GM12878 (cell line): ENCODE data around the gene UBE2Z. TPM values are rescaled to one million over a fixed set of nuclear protein-coding genes. Genes with fewer than 3 reads are reported as not detected.

Experiments
- BCL11A ChIP-seq: IDR thresholded peaks from 2 replicates; pipeline ENCODE4 v1.6.1; 2011; ENCODE audit warnings: low read depth, low read length
- BMI1 ChIP-seq: fragments of 450-650 bp; IDR thresholded peaks from 2 replicates; pipeline ENCODE4 v1.6.1; 2016; ENCODE audit warnings: mild to moderate bottlenecking, moderate library complexity, borderline replicate concordance
- CBX3 ChIP-seq: fragments of 200-600 bp; sonication (generic); IDR thresholded peaks from 2 replicates; pipeline ENCODE4 v1.6.1; 2016; ENCODE audit warnings: low read depth, borderline replicate concordance
- CEBPB ChIP-seq, 2 experiments: fragments of 150-350 bp in 1 of 2; IDR thresholded peaks; 2 replicates each; pipeline ENCODE4 v1.6.1; 2012 to 2014; ENCODE audit warnings: low read depth in 2 of 2, low read length in 2 of 2, borderline replicate concordance in 1 of 2, inconsistent platforms in 1 of 2
- CREM ChIP-seq: IDR thresholded peaks from 2 replicates; pipeline ENCODE4 v1.6.1; 2014; ENCODE audit warnings: antibody characterized with exemption, low read depth
- FOXM1 ChIP-seq: IDR thresholded peaks from 2 replicates; pipeline ENCODE4 v1.6.1; 2012; ENCODE audit warnings: low read depth, mild to moderate bottlenecking, inconsistent platforms, low read length, moderate library complexity
- GATAD2B ChIP-seq: fragments of 450-650 bp; conservative IDR thresholded peaks from 2 replicates; pipeline ENCODE4 v1.6.1; 2017; ENCODE audit warnings: low read depth, mild to moderate bottlenecking, moderate library complexity
- IKZF1 ChIP-seq: fragments of 450-650 bp; conservative IDR thresholded peaks from 2 replicates; pipeline ENCODE4 v1.6.1; 2017; ENCODE audit warnings: antibody characterized with exemption, mild to moderate bottlenecking
- MEF2B ChIP-seq: fragments of 450-650 bp; IDR thresholded peaks from 2 replicates; pipeline ENCODE4 v1.6.1; 2018; ENCODE audit warnings: mild to moderate bottlenecking, moderate library complexity; ENCODE audit not compliant: partially characterized antibody, poor library complexity, severe bottlenecking
- NBN ChIP-seq: fragments of 450-650 bp; IDR thresholded peaks from 2 replicates; pipeline ENCODE4 v1.6.1; 2016
- NFXL1 ChIP-seq: fragments of 450-650 bp; IDR thresholded peaks from 2 replicates; pipeline ENCODE4 v1.6.1; 2017; ENCODE audit warnings: antibody characterized with exemption, mild to moderate bottlenecking, borderline replicate concordance
- NR2F1 ChIP-seq: fragments of 450-650 bp; conservative IDR thresholded peaks from 2 replicates; pipeline ENCODE4 v1.6.1; 2017; ENCODE audit warnings: mild to moderate bottlenecking
- NRF1 ChIP-seq: conservative IDR thresholded peaks from 2 replicates; pipeline ENCODE4 v1.6.1; 2011; ENCODE audit warnings: mild to moderate bottlenecking, low read depth, low read length, improper control_type of control experiment
- PAX8 ChIP-seq: fragments of 450-650 bp; IDR thresholded peaks from 2 replicates; pipeline ENCODE4 v1.6.1; 2017; ENCODE audit warnings: mild to moderate bottlenecking, moderate library complexity
- PML ChIP-seq: IDR thresholded peaks from 2 replicates; pipeline ENCODE4 v1.6.1; 2012; ENCODE audit warnings: low read length, inconsistent platforms
- POLR2AphosphoS2 ChIP-seq: IDR thresholded peaks from 2 replicates; pipeline ENCODE4 v1.6.1; 2011; ENCODE audit warnings: low read depth, mild to moderate bottlenecking, low read length, improper control_type of control experiment, moderate library complexity
- RFX5 ChIP-seq: IDR thresholded peaks from 2 replicates; pipeline ENCODE4 v1.6.1; 2011; ENCODE audit warnings: low read depth, low read length, improper control_type of control experiment
- RUNX3 ChIP-seq: IDR thresholded peaks from 2 replicates; pipeline ENCODE4 v1.6.1; 2012; ENCODE audit warnings: low read length, inconsistent platforms
- SIX5 ChIP-seq: IDR thresholded peaks from 2 replicates; pipeline ENCODE4 v1.6.1; 2011; ENCODE audit warnings: mild to moderate bottlenecking, low read depth, low read length, moderate library complexity; ENCODE audit not compliant: severe bottlenecking
- STAT1 ChIP-seq: fragments of 450-650 bp; conservative IDR thresholded peaks from 2 replicates; pipeline ENCODE4 v1.6.1; 2014; ENCODE audit warnings: antibody characterized with exemption, mild to moderate bottlenecking
- SUPT20H ChIP-seq: IDR thresholded peaks from 2 replicates; pipeline ENCODE4 v1.6.1; 2011; ENCODE audit warnings: low read depth, mild to moderate bottlenecking, low read length, moderate library complexity, borderline replicate concordance; ENCODE audit not compliant: control insufficient read depth
- SUZ12 ChIP-seq: fragments of 200-600 bp; sonication (generic); IDR thresholded peaks from one replicate; pipeline ENCODE4 v1.6.1; 2018; ENCODE audit warnings: antibody characterized with exemption, mild to moderate bottlenecking; ENCODE audit not compliant: unreplicated experiment
- ZBTB40 ChIP-seq: fragments of 450-650 bp; IDR thresholded peaks from 2 replicates; pipeline ENCODE4 v1.6.1; 2016; ENCODE audit warnings: mild to moderate bottlenecking, moderate library complexity, borderline replicate concordance
- ZNF687 ChIP-seq: fragments of 450-650 bp; IDR thresholded peaks from 2 replicates; pipeline ENCODE4 v1.6.1; 2017; ENCODE audit warnings: mild to moderate bottlenecking, moderate library complexity
- polyA plus RNA-seq, 11 experiments: library from polyadenylated mRNA; depleted of rRNA in 4 of 11; unstranded in 6 of 11; stranded (reverse) in 5 of 11; fragments of >200 nt; fragmentation: Nextera tagmentation in 4 of 11; fragmentation: Illumina TruSeq in 1 of 11; extraction: Ambion mirVana in 4 of 11; extraction: Trizol in 1 of 11; gene quantifications; 1 replicate in 1 of 11; 2 replicates in 10 of 11; pipeline versions ENCODE4 v1.2.1 to v1.2.3, GENCODE V29; 2011 to 2016; ENCODE audit warnings: inconsistent platforms in 2 of 11, missing spikeins in 2 of 11, low read depth in 1 of 11
- total RNA-seq, 4 experiments: library from RNA; depleted of rRNA in 3 of 4; stranded (reverse); fragments of >200 nt in 3 of 4; fragmentation: Illumina TruSeq in 1 of 4; extraction: Trizol in 1 of 4; gene quantifications; 2 replicates each; pipeline versions ENCODE4 v1.2.1 to v1.2.3, GENCODE V29; 2013 to 2021

Gene UBE2Z
- total and polyA plus RNA-seq, 10 of the 15 experiments (the other 5 are each of a cell fraction or from before 2014, with no cell fraction given), result 23.1 to 191 (median 57.4) TPM

- no peak; the same call in 1 of the 2 replicates for TF ChIP-seq ZBTB40
- TF ChIP-seq BCL11A, result peak; percentile 71
- no peak for TF ChIP-seq SUPT20H
- no peak for TF ChIP-seq SIX5
- no peak for TF ChIP-seq RFX5
- TF ChIP-seq FOXM1, result peak; percentile 90
- TF ChIP-seq POLR2AphosphoS2, result no peak
- no peak for TF ChIP-seq ZNF687
- peak; percentile 82 for TF ChIP-seq PML
- peak; percentile 63 for TF ChIP-seq IKZF1
- TF ChIP-seq NR2F1, result no peak
- peak in 1 of 2 experiments; percentile 20; a peak in 1 of 4 replicates for TF ChIP-seq CEBPB (IDR thresholded peaks at IDR 0.05; ENCODE audit: borderline replicate concordance in 1 of 2, low read depth in 2 of 2, low read length in 2 of 2)
- 0 out of 2 replicates have a peak, but pooled peaks have one; percentile 17 for TF ChIP-seq BMI1
- no peak for TF ChIP-seq SUZ12
- TF ChIP-seq CBX3, result no peak
- no peak for TF ChIP-seq MEF2B
- no peak for TF ChIP-seq NRF1
- TF ChIP-seq NBN, result peak; percentile 56; the same call in 1 of the 2 replicates
- no peak; the same call in 1 of the 2 replicates for TF ChIP-seq GATAD2B
- TF ChIP-seq STAT1, result no peak
- no peak for TF ChIP-seq PAX8
- TF ChIP-seq RUNX3, result peak; percentile 77
- peak; percentile 78; the same call in 1 of the 2 replicates for TF ChIP-seq CREM
- no peak for TF ChIP-seq NFXL1
Observed at GRCh38 chr17:48915459-48916282, 7.5 kb downstream of the UBE2Z start (continued).
